Esophagus squamous epithelium (tissue), 5 donors: ENCODE results near the gene NKIRAS1. TPM values are rescaled to one million over a fixed set of nuclear protein-coding genes. Genes with fewer than 3 reads are reported as not detected.

Experiments used
- DNase-seq: peaks from one replicate; lab custom pipeline; 2025; lab: John Stamatoyannopoulos, UW
- H3K27ac ChIP-seq, 4 donors: fragments of 200-600 bp; sonication (generic); one replicate each; pipeline ENCODE4 v1.5.1; 2016 to 2019; ENCODE audit warnings: mild to moderate bottlenecking in 1 of 4
- H3K27me3 ChIP-seq, 4 donors: fragments of 200-600 bp; sonication (generic); 1 replicate in 3 of 4; 2 replicates in 1 of 4; pipeline versions ENCODE4 v1.5.1 to v1.6.0; 2017 to 2021; ENCODE audit warnings: antibody characterized with exemption in 1 of 4
- H3K36me3 ChIP-seq, 3 donors: fragments of 200-600 bp; sonication (generic); one replicate each; pipeline ENCODE4 v1.5.1; 2016 to 2019
- H3K4me1 ChIP-seq, 3 donors: fragments of 200-600 bp; sonication (generic); one replicate each; pipeline ENCODE4 v1.5.1; 2017 to 2019
- H3K4me3 ChIP-seq, 4 donors: fragments of 200-600 bp; sonication (generic); 1 replicate in 3 of 4; 2 replicates in 1 of 4; pipeline ENCODE4 v1.5.1; 2016 to 2019; ENCODE audit warnings: mild to moderate bottlenecking in 2 of 4, moderate library complexity in 1 of 4
- H3K9me3 ChIP-seq, 3 donors: fragments of 200-600 bp; sonication (generic); one replicate each; pipeline ENCODE4 v1.5.1; 2016 to 2019
- POLR2A ChIP-seq, 4 donors: fragments of 450-650 bp; IDR thresholded peaks; one replicate each; pipeline ENCODE4 v1.6.1; 2017; ENCODE audit warnings: antibody characterized with exemption in 4 of 4, mild to moderate bottlenecking in 4 of 4, moderate library complexity in 3 of 4
- WGBS, 2 donors: methylation state at CpG; one replicate each; pipeline ENCODE4 v1.1.5; 2018; 5-methylcytosine and 5-hydroxymethylcytosine counted together
- intact Hi-C: fragments of 100-400 bp; cut with DNase I; formaldehyde crosslinking; loops from one replicate; pipeline ENCODE4 v1.15.0; 2022
- total RNA-seq, 4 donors: library from RNA; depleted of rRNA; stranded (reverse); fragments of >200 nt; gene quantifications; one replicate each; pipeline ENCODE4 v1.1.0, GENCODE V29; 2016
- TF ChIP-seq, protein P1 (sequence below), 6 experiments: fragments of 450-650 bp in 4 of 6; fragments of 200-600 bp in 2 of 6; sonication (generic) in 2 of 6; IDR thresholded peaks; one replicate each; pipeline ENCODE4 v1.5.1; 2016 to 2019; ENCODE audit warnings: antibody characterized with exemption in 6 of 6, mild to moderate bottlenecking in 4 of 6, moderate library complexity in 4 of 6
- donor health status: DM: yes; HTN: yes; CAD: no.

Gene NKIRAS1
- total RNA-seq, 4 donors from 2014 or later = 5.9 to 11.1 (median 8.4) TPM

DNA sequence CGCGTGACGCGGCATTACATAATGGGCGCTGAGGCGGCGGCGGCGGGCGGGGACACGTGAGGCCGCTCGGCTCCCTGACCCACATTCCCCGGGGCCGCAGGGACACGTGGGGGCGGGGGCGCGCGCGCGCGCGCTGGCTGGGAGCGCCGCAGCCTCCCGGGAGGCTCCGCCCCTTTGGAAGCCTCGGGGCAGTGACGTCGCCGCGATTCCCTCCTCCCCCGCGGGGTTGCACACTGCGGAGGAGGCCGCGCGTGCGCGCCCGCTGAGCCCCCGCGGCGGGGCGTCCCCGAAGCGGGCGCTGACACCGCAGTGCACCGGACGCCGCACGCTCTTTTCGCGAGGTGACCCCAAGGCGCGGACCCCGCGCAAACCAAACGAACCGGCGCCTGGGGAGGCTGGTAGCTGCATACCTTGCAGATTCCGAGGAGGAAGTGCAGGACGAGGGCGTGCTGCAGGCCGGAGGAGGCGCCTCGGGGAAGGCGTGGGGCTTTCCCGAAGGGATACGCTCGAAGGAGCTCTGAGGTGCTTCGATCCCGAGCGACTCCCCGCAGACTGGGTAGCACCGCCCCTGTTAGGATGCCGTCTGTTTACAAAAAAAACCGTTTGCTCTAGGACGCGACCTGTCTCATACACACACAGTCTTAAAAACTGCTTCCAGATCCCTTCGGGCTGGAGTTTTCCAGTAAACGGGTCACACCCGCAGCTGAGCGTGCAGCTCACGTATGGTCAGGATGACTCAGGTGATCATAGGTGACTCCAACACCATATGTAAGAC, 29.3 kb upstream of the NKIRAS1 start:
- TF ChIP-seq POLR2A (IDR thresholded peaks at IDR 0.05) = peak in 2 of 4 donors; percentile 28 to 70
- TF ChIP-seq, protein P1, sequence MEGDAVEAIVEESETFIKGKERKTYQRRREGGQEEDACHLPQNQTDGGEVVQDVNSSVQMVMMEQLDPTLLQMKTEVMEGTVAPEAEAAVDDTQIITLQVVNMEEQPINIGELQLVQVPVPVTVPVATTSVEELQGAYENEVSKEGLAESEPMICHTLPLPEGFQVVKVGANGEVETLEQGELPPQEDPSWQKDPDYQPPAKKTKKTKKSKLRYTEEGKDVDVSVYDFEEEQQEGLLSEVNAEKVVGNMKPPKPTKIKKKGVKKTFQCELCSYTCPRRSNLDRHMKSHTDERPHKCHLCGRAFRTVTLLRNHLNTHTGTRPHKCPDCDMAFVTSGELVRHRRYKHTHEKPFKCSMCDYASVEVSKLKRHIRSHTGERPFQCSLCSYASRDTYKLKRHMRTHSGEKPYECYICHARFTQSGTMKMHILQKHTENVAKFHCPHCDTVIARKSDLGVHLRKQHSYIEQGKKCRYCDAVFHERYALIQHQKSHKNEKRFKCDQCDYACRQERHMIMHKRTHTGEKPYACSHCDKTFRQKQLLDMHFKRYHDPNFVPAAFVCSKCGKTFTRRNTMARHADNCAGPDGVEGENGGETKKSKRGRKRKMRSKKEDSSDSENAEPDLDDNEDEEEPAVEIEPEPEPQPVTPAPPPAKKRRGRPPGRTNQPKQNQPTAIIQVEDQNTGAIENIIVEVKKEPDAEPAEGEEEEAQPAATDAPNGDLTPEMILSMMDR (IDR thresholded peaks at IDR 0.05) = peak in 3 of 6 experiments; percentile 16 to 19 (median 17)
- Histone ChIP-seq H3K27me3 (no peaks in the 10 kb centered on the region), H3K9me3 (no peaks in the 10 kb centered on the region), H3K27ac (peak overlapping the region; percentile 95 to 100 (median 98)), H3K4me1 (peaks cover 19 to 59% (median 43%) of the 10 kb centered on the region in 3 donors), H3K36me3 (no peaks in the 10 kb centered on the region), H3K4me3 (peak overlapping the region; percentile 59 to 94 (median 85))
- intact Hi-C loops = no loop called here
- peak; percentile 81 for DNase-seq
- WGBS, 2 donors = 0% methylated on average over 8 to 9 of the region's 87 CpGs

DNA sequence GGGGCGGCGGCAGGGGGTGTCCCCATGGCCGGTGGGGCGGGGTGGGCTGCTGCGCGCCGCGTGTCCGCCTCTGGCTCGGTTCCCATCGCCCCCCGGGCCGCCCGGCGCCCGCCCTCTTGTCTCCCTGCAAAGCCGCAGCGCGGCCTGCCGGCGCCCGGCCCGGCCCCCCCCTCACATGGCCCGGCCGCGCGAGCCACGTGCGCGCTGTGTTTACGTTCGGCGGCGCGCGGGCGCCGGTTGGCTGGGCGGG, 28.8 kb upstream of the NKIRAS1 start:
- Histone ChIP-seq H3K36me3 (no peaks in the 10 kb centered on the region), H3K9me3 (no peaks in the 10 kb centered on the region)
- no CpG with 5 or more reads among the region's 39 CpGs for WGBS, 2 donors

DNA sequence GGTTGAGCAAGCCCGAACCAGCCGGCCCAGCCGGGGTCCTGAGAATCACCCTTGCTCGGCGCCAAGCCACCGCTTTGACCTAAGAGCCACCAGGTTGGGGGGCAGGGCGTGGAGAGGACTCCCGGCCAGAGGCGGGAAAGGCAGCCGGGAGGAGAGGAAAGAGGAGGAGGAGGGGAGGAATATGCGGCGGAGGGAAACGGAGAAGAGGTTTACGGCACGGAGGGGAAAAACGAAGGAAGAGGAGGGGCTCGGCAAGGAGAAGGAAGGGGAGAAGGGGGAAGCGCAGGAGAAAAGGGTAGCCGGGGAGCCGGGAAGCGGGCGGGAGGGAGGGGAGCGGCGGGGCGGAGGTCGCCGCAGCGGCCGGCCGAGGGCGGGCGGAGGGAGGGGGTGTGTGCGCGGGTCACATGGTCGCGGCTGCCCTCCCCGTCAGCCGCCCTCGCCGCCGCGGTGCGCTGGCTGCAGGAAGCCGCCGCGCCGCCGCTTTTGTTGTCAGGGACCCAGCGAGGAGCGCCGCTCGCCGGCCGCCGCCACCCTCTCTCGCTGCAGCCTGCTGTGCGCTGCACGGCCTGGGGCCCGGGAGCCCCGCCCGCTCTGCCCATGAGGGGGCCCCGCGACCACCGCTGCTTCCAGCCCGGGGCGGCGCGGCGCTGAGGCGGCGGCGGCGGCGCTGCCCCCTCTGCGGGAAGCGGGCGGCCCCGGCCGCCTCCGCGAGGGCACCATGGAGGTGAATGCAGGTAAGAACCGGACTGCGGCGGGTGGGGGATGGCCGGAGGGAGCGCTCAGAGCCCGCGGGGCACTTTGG, 28.3 kb upstream of the NKIRAS1 start, which contains the start of gene NR1D2:
TSS of gene NR1D2 (plus strand) at position 426 of the 802 bp plus-strand sequence. CDS start at position 719, 293 bp downstream.
- DNase-seq = peak; percentile 33
- TF ChIP-seq, protein P1 (IDR thresholded peaks at IDR 0.05) = peak in 3 of 6 experiments; percentile 9 to 17 (median 17)
- TF ChIP-seq POLR2A (IDR thresholded peaks at IDR 0.05) = peak in 3 of 4 donors; percentile 47 to 95 (median 91)
- Histone ChIP-seq H3K4me1 (peaks cover 17 to 49% (median 33%) of the 10 kb centered on the region in 3 donors), H3K27me3 (no peaks in the 10 kb centered on the region), H3K27ac (peak within 1 kb of the TSS; percentile 95 to 100 (median 98)), H3K9me3 (no peaks in the 10 kb centered on the region), H3K36me3 (no peaks in the 10 kb centered on the region), H3K4me3 (peak within 1 kb of the TSS; percentile 59 to 94 (median 85))
- intact Hi-C loops = no loop called here
- 0 to 1% methylated on average over 18 to 20 of the region's 88 CpGs for WGBS, 2 donors

More for the DNA sequence above, 28.8 kb upstream of the NKIRAS1 start:
- intact Hi-C loops = no loop called here
- H3K27me3 ChIP-seq = no peaks in the 10 kb centered on the region
- TF ChIP-seq, protein P1 (IDR thresholded peaks at IDR 0.05) = no peak
- no peak for TF ChIP-seq POLR2A (IDR thresholded peaks at IDR 0.05)
- H3K4me3 ChIP-seq = peak overlapping the region; percentile 59 to 94 (median 85)
- no peak for DNase-seq
- H3K4me1 ChIP-seq = peaks cover 19 to 54% (median 39%) of the 10 kb centered on the region in 3 donors
- peak overlapping the region; percentile 95 to 100 (median 98) for H3K27ac ChIP-seq

DNA sequence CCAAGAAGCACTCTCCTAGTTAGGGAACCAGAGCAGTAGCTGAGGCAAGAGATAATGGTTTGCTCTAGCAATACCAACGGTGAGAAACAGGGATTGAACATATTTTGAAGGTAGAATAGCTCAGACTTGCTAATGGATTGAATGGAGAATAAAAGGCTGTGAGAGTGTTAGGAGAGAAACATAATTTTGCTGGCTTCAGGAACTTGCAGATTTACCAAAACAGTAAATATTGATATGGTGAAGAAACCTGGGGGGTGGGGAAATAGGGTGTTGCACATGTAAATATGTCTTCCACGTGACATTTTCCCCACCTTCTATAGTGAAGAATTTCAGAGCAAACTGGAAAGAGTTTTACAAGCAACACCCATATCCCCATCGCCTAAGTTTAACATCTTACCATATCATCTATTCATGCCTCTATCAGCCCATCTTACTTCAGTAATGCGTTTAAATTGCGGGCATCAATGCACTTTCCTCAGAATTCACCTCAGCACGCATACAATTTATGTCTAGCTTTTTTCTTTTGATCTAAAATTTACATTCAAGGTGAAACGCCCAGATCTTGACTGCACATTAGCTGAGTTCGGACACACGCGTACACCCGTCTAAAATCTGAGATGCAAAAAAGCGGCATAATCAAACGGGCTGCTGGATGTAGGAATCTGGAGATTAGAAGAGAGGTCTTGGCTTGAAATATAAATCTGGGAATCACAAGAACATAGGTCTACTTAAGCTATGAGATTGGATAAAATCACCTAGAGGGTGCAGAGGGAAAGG, 27.4 kb upstream of the NKIRAS1 start:
- DNase-seq = no peak
- H3K9me3 ChIP-seq = no peaks in the 10 kb centered on the region
- H3K4me1 ChIP-seq = peaks cover 10 to 40% (median 26%) of the 10 kb centered on the region in 3 donors
- H3K4me3 ChIP-seq = peak overlapping the region; percentile 59 to 94 (median 85)
- TF ChIP-seq, protein P1 (IDR thresholded peaks at IDR 0.05) = no peak
- no peak for TF ChIP-seq POLR2A (IDR thresholded peaks at IDR 0.05)
- intact Hi-C loops = no loop called here
- H3K36me3 ChIP-seq = no peaks in the 10 kb centered on the region
- 7 to 13% methylated on average over 13 of the region's 13 CpGs for WGBS, 2 donors
- H3K27ac ChIP-seq = peak overlapping the region; percentile 95 to 100 (median 98)
- H3K27me3 ChIP-seq = no peaks in the 10 kb centered on the region
